Stimulated activated naive CD8-positive, alpha-beta T cell treated with anti-CD3 and anti-CD28 coated beads, Interleukin-15, Interleukin-2, amounts not matched to agents 100 ng/mL and 50 ng/mL, for 24 hours (primary cell): Measurements from ENCODE around the gene RASGRF2.

Experiments used
- H3K27ac Mint-ChIP-seq: one replicate; pipeline ENCODE4 v1.8.0; 2021; ENCODE audit warnings: mild to moderate bottlenecking, mixed read lengths
- H3K27me3 Mint-ChIP-seq: one replicate; pipeline ENCODE4 v1.8.0; 2021; ENCODE audit warnings: mixed read lengths
- H3K36me3 Mint-ChIP-seq: one replicate; pipeline ENCODE4 v1.8.0; 2021; ENCODE audit warnings: low read depth, mixed read lengths
- H3K4me1 Mint-ChIP-seq: one replicate; pipeline ENCODE4 v1.8.0; 2021; ENCODE audit warnings: low read depth, mixed read lengths
- H3K4me3 Mint-ChIP-seq: one replicate; pipeline ENCODE4 v1.8.0; 2021; ENCODE audit warnings: mild to moderate bottlenecking, mixed read lengths
- H3K9me3 Mint-ChIP-seq: one replicate; pipeline ENCODE4 v1.8.0; 2021; ENCODE audit warnings: mixed read lengths

Gene RASGRF2

DNA sequence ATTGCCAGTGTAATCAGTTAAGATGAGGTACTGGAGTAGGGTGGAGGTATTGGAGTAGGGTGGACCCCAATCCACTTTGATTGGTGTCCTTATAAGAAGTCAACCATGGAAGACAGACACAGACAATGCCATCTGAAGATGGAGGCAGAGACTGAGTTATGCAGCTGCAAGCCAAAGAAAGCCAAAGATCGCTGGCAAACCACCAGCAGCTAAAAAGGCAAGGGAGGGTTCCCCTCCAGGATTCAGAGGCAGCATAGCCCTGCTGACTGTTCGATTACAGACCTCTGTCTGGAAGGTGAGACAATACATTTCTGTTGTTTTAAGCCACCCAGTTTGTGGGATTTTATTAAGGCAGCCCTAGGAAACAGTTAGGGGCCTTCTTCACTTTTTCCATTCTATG is 242.5 kb downstream of the RASGRF2 start:
- H3K27ac Mint-ChIP-seq, result no peak overlapping the region
- H3K27me3 Mint-ChIP-seq, result no peaks in the 10 kb centered on the region
- peaks cover 3% of the 10 kb centered on the region for H3K36me3 Mint-ChIP-seq
- H3K4me3 Mint-ChIP-seq, result no peak overlapping the region
- H3K4me1 Mint-ChIP-seq, result no peaks in the 10 kb centered on the region
- no peaks in the 10 kb centered on the region for H3K9me3 Mint-ChIP-seq

DNA sequence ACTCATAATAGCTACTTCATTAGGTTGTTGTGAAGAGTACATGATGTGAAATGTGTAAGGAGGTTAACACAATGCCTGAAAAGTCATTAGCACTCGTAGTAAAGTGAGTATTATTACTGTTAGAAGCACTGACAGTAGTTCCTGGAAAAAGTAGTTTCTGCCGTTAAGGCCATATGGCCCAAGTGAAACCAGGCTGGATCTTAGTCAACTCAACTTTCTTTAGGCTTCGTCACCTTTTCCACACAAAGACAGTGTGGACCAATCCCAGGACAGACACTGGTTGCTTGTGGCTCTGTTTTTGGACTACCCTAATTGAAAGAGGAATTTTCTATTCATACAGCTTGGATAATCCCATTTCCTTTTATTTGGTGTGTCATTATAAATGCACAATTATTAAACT is 243.6 kb downstream of the RASGRF2 start:
- H3K27me3 Mint-ChIP-seq, result no peaks in the 10 kb centered on the region
- H3K4me3 Mint-ChIP-seq, result no peak overlapping the region
- H3K4me1 Mint-ChIP-seq, result no peaks in the 10 kb centered on the region
- no peaks in the 10 kb centered on the region for H3K9me3 Mint-ChIP-seq
- H3K27ac Mint-ChIP-seq, result no peak overlapping the region
- H3K36me3 Mint-ChIP-seq, result peaks cover 7% of the 10 kb centered on the region

DNA sequence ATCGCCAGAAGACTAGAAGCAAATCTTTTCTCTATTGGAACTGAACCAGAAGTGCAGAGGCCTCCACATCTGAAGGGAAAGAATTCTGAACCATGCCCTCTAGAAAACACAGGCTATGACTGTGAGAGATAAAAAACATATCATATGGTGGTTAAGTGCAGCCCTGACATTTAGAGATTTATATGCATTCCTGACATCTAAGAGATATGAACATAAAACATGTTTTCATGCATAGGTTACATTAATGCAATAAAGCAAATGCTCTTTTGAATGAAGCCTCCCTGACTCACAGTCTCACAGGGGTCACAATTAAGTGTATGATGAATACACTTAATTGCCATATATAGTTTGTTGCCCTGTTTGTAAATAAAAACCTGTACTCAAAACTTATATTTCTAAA is 244.0 kb downstream of the RASGRF2 start:
- peaks cover 2% of the 10 kb centered on the region for H3K4me1 Mint-ChIP-seq
- no peak overlapping the region for H3K4me3 Mint-ChIP-seq
- no peaks in the 10 kb centered on the region for H3K27me3 Mint-ChIP-seq
- no peak overlapping the region for H3K27ac Mint-ChIP-seq
- H3K9me3 Mint-ChIP-seq, result no peaks in the 10 kb centered on the region
- peaks cover 7% of the 10 kb centered on the region for H3K36me3 Mint-ChIP-seq

DNA sequence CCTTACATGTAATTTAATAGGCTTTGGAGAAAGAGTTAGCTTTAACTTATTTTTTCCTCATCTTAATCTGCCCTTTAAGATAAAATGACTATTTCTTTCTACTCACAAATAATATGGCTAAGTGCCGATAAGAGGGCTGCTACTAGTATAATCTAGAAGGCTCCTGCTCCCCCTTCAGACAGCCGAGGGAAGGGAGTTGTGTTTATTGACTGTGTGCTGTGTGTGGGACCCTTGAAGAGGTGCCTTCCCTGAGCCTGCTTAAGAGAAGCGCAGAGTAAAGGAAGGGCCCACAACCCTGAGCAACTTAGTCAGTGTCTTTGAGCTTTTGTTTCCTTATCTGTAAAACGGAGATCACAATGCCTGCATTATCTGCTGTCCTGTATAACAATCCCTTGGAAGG is 244.9 kb downstream of the RASGRF2 start:
- Mint-ChIP-seq H3K4me3 (no peak overlapping the region), H3K36me3 (peaks cover 7% of the 10 kb centered on the region), H3K4me1 (peaks cover 10% of the 10 kb centered on the region), H3K27ac (no peak overlapping the region), H3K27me3 (no peaks in the 10 kb centered on the region), H3K9me3 (no peaks in the 10 kb centered on the region)

DNA sequence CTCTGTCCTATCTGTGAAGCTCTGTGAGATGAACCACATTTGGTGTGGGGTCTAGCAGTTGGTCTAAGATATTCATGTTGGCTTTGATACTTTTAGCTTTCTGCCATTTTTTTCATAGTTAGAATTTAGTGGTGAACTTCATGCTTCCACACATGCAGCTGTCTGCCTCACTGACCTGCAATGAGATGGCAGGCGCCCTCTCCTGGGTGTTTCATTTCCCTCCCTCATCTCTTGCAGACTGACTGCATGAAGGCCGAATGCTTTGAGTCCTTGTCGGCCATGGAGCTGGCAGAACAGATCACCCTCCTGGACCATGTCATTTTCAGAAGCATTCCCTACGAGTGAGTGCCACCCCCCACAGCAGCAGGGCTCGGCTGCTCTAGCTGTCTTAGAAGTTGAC is 246.8 kb downstream of the RASGRF2 start:
- Mint-ChIP-seq H3K4me3 (no peak overlapping the region), H3K36me3 (peaks cover 11% of the 10 kb centered on the region), H3K4me1 (peaks cover 22% of the 10 kb centered on the region), H3K9me3 (no peaks in the 10 kb centered on the region), H3K27me3 (no peaks in the 10 kb centered on the region), H3K27ac (no peak overlapping the region)

DNA sequence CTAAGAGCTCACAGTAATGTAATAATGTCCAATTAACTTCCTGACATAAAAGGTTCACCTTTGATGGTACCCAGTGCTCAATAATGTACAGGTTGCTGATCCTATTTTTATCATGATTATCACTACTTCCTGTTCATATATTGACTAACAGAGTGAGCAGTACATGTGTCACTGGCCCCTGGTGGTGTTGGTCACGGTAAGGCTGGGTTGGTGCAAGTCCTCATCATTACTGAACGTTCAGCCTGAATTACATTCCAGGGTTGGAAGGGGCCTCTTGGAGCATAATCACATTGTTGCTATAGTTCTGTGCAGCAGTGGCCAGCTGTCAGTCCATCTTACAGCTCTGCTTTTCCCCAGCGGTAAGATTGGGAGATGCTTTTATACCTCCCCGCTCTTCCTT is 248.7 kb downstream of the RASGRF2 start:
- Mint-ChIP-seq H3K4me3 (no peak overlapping the region), H3K4me1 (peaks cover 26% of the 10 kb centered on the region), H3K27ac (no peak overlapping the region), H3K27me3 (no peaks in the 10 kb centered on the region), H3K9me3 (no peaks in the 10 kb centered on the region), H3K36me3 (peaks cover 11% of the 10 kb centered on the region)

DNA sequence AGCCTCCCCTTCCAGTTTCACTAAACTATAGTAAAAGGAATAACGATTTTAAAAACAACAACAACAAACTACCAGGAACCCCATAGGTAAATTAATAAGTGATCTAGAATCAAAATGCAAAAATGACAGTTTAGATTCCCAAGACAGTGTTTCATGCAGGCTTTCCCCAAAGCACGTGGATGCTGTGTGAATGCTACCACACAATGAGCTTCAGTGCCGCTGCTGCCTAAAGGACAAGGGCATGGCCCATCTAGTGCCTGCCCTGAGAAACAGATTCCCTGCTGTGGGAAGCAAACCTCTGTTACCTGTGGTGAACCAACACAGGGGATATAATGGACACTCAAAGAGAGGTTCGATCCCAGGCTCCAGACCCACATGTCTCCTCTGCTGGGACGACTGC is 249.2 kb downstream of the RASGRF2 start:
- H3K36me3 Mint-ChIP-seq, result peaks cover 11% of the 10 kb centered on the region
- H3K4me3 Mint-ChIP-seq, result no peak overlapping the region
- H3K4me1 Mint-ChIP-seq, result peaks cover 26% of the 10 kb centered on the region
- no peak overlapping the region for H3K27ac Mint-ChIP-seq
- H3K9me3 Mint-ChIP-seq, result no peaks in the 10 kb centered on the region
- no peaks in the 10 kb centered on the region for H3K27me3 Mint-ChIP-seq

DNA sequence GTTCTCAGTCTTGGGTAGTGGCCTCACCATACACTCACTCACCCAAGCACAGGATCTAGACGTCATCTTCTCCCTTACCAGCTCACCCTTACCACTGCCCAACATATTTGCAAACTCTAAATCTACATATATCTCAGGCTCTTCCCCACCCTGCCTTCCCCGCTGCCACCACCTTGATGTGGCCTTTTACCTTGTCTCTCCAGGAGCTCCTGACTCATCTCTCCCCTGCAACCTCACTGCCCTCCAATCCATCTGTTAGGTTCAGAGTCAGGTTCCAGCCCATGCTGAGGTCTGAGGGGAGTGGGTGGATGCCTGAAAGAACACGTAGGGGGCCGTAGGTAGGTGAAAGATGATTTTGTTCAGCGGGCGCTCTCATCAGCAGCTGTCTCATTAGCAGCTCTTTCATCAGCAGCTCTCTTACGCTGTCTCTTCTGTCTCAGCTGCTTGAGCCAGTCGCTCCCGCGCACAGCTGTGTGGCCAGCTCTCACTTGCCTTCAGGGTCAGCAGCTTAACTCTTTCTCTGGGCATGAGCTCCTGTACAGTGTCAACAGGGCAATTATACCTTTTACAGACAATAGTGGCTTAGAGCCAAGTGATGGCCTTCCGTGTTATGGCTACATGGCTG is 249.8 kb downstream of the RASGRF2 start:
- peaks cover 8% of the 10 kb centered on the region for H3K36me3 Mint-ChIP-seq
- no peak overlapping the region for H3K4me3 Mint-ChIP-seq
- peaks cover 26% of the 10 kb centered on the region for H3K4me1 Mint-ChIP-seq
- no peaks in the 10 kb centered on the region for H3K27me3 Mint-ChIP-seq
- H3K9me3 Mint-ChIP-seq, result no peaks in the 10 kb centered on the region
- no peak overlapping the region for H3K27ac Mint-ChIP-seq

DNA sequence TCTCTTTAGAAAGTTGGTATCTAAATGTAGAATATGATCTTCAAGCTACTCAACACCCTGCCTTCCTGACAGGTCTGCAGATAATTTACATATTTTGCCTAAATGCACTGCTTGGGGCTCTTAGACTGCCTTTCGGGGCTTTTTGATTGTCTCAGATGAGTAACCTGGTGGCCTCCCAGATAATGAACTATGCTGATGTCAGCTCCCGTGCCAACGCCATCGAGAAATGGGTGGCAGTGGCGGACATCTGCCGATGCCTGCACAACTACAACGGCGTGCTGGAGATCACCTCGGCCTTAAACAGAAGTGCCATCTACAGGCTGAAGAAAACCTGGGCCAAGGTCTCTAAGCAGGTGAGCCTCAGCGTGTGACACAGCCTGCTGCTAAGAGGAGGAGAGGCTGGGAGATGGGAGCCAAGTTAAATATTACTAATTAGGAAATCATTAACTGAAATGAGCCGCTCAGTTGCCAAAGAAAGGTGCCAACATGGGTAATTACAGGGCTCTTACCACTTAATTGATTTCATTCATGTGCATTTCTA is 252.1 kb downstream of the RASGRF2 start:
- no peak overlapping the region for H3K27ac Mint-ChIP-seq
- H3K27me3 Mint-ChIP-seq, result no peaks in the 10 kb centered on the region
- H3K4me3 Mint-ChIP-seq, result no peak overlapping the region
- H3K36me3 Mint-ChIP-seq, result peaks cover 8% of the 10 kb centered on the region
- H3K4me1 Mint-ChIP-seq, result peaks cover 26% of the 10 kb centered on the region
- H3K9me3 Mint-ChIP-seq, result no peaks in the 10 kb centered on the region

DNA sequence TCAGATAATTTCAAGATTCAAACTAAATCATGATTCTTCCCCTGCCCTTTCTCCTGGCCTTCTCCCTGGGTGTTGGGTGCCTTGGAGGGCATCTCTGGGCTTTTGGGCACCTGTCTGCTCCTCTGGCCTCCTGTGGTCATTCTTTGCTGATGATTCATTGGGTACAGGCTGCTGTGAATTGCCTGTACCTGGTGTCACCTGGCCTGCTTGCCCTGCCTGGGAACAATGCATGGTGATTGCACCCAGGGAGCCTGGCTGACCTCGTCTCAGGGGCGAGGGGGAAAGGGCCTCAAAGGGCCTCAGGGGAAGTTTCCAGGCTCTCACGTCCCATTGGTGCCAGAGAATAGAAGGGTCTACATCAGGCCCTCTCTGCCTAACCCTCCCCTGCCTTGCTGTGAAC is 252.9 kb downstream of the RASGRF2 start:
- H3K36me3 Mint-ChIP-seq, result peaks cover 8% of the 10 kb centered on the region
- no peak overlapping the region for H3K4me3 Mint-ChIP-seq
- H3K9me3 Mint-ChIP-seq, result no peaks in the 10 kb centered on the region
- no peaks in the 10 kb centered on the region for H3K27me3 Mint-ChIP-seq
- no peak overlapping the region for H3K27ac Mint-ChIP-seq
- peaks cover 26% of the 10 kb centered on the region for H3K4me1 Mint-ChIP-seq

DNA sequence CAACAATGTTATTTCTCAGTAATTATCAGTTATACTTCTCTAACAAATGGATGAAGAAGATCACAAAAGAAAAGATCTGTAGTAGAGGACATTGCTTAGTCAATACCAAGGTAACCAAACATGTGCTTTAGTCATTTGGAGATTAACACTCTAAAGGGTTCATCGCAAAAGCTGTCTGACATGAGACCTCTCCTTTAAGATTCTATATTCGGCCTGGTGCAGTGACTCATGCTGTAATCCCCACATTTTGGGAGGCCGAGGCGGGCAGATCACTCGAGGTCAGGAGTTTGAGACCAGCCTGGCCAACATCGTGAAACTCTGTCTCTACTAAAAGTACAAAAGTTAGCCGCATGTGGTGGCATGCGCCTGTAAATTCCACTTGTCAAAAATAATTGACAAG is 254.7 kb downstream of the RASGRF2 start:
- H3K9me3 Mint-ChIP-seq, result no peaks in the 10 kb centered on the region
- peaks cover 18% of the 10 kb centered on the region for H3K4me1 Mint-ChIP-seq
- peaks cover 18% of the 10 kb centered on the region for H3K36me3 Mint-ChIP-seq
- no peak overlapping the region for H3K4me3 Mint-ChIP-seq
- no peaks in the 10 kb centered on the region for H3K27me3 Mint-ChIP-seq
- H3K27ac Mint-ChIP-seq, result peak overlapping the region; percentile 30

DNA sequence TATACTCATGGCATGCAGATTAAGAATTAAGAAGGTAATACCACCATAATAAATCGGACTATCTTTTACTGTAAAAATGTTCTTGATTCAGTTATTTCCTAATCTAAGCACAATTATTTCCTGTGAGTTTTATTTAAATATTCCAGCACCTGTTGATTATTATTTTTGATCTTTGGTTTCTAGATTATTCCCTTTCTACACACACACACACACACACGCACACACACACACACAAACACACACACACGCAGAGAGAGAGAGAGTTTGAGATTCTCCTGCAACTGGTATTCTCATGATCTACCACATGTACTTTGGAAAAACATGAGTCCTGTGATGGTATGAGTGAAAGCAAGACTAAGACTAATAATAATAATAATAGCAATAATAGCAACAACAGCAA is 256.0 kb downstream of the RASGRF2 start:
- peaks cover 19% of the 10 kb centered on the region for H3K36me3 Mint-ChIP-seq
- no peaks in the 10 kb centered on the region for H3K27me3 Mint-ChIP-seq
- no peak overlapping the region for H3K4me3 Mint-ChIP-seq
- H3K27ac Mint-ChIP-seq, result no peak overlapping the region
- peaks cover 13% of the 10 kb centered on the region for H3K4me1 Mint-ChIP-seq
- no peaks in the 10 kb centered on the region for H3K9me3 Mint-ChIP-seq

DNA sequence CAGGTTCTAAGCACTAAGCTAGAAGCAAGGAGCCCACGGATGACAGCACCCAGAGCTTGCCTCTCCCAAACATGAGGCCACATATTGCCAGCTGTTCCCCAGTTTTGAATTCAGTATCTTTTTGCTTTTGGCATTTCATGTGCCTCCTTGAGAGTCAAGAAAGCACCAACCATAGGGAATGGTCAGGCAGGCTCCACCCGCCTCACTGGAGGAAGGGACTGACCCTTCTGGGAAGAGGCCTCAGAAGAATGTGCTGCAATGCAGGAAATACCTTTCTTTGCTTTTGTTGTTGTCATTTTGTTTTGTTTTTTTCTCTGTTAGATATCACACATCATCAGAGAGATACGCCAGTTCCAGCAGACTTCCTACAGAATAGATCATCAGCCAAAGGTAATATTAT is 259.2 kb downstream of the RASGRF2 start:
- H3K4me1 Mint-ChIP-seq, result no peaks in the 10 kb centered on the region
- no peak overlapping the region for H3K4me3 Mint-ChIP-seq
- no peaks in the 10 kb centered on the region for H3K27me3 Mint-ChIP-seq
- no peak overlapping the region for H3K27ac Mint-ChIP-seq
- H3K9me3 Mint-ChIP-seq, result no peaks in the 10 kb centered on the region
- peaks cover 16% of the 10 kb centered on the region for H3K36me3 Mint-ChIP-seq

DNA sequence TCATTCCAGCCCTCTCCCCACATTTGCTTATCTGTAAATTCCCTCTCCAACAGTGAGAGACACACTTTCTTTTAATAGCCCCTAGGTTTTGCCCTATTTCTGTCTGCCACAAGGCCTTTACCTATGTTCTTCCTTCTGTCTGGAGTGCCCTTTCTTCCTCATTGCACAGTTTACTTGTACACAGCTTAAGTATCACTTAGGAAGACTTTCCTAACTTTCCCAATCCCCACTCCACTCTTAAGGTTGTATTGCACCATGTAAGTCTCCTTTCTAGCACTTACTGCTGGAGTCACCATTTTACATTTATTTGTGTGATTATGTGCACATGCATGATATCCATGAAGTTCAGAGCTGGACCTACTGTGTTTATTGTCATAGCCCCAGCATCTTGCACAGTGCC is 262.1 kb downstream of the RASGRF2 start:
- Mint-ChIP-seq H3K4me3 (no peak overlapping the region), H3K9me3 (no peaks in the 10 kb centered on the region), H3K27ac (no peak overlapping the region), H3K36me3 (peaks cover 24% of the 10 kb centered on the region), H3K27me3 (no peaks in the 10 kb centered on the region), H3K4me1 (no peaks in the 10 kb centered on the region)

DNA sequence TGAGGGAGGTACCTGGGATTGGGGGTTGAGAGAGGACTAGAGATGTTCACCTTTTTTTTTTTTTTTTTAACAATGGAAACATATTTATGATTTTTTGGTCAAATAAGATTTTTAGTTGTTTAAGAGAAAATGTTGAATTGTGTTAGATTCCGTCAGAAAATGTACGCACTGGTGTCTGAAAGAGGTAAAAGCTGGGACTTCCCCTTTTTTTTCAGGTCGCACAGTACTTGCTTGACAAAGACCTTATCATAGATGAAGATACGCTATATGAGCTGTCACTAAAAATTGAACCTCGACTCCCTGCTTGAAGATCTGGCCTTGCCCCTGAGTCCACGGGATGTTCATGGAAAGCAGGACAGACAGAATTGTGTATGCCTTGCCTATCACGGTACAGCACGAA is 265.3 kb downstream of the RASGRF2 start:
- H3K4me3 Mint-ChIP-seq, result no peak overlapping the region

DNA sequence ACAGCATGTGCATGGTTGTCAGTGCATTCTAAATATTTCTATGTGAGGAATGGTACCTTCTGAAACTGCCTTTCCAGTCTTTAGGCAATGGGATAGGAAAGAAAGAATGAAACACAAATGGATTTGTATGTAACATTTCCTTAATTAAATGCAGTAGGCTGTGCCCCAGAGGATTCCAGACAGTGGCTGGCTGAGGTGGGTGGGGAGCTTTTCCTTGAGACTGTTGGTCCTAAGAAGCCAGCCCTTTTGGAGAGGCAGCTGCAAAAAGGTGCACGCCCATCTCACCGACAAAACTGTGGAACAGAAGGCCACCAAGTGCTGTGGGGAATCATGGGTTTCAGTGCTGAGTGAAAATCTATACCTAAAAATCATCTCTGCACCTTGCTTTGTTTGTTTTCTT is 266.1 kb downstream of the RASGRF2 start:
- no peaks in the 10 kb centered on the region for H3K9me3 Mint-ChIP-seq
- no peaks in the 10 kb centered on the region for H3K4me1 Mint-ChIP-seq
- H3K27ac Mint-ChIP-seq, result no peak overlapping the region
- H3K27me3 Mint-ChIP-seq, result no peaks in the 10 kb centered on the region
- no peak overlapping the region for H3K4me3 Mint-ChIP-seq
- H3K36me3 Mint-ChIP-seq, result peaks cover 8% of the 10 kb centered on the region

More for the DNA sequence above, 265.3 kb downstream of the RASGRF2 start:
- no peaks in the 10 kb centered on the region for H3K9me3 Mint-ChIP-seq
- no peaks in the 10 kb centered on the region for H3K27me3 Mint-ChIP-seq
- no peak overlapping the region for H3K27ac Mint-ChIP-seq
- H3K4me1 Mint-ChIP-seq, result no peaks in the 10 kb centered on the region
- peaks cover 8% of the 10 kb centered on the region for H3K36me3 Mint-ChIP-seq
